HCT116 (cell line): ENCODE measurements around the gene PTTG1IP. TPM values are rescaled to one million over a fixed set of nuclear protein-coding genes. Genes with fewer than 3 reads are reported as not detected.

Experiments
- ATAC-seq: fragments of 200-7000 bp; cut with Tn5 transposase; 2 replicates; pipeline ENCODE4 v1.9.1; 2020; ENCODE audit warnings: mild to moderate bottlenecking, moderate library complexity
- BruUV-seq: library from RNA; stranded (reverse); fragments of 400-500 nt; replicated peaks from 2 replicates; lab custom pipeline; 2021; lab: Mats Ljungman, UMichigan
- CTCF ChIA-PET: fragments of 300-600 bp; sonication (Branson Sonifier 250); formaldehyde crosslinking; loops from one replicate; lab custom pipeline; 2021; ENCODE audit warnings: antibody characterized with exemption; lab: Charles Lee
- POLR2A ChIA-PET: fragments of 300-600, 350-600 bp; sonication (Branson Sonifier 250); formaldehyde crosslinking; loops from one replicate; lab custom pipeline; 2021; ENCODE audit warnings: antibody characterized with exemption; lab: Charles Lee
- RAD21 ChIA-PET, 2 experiments: fragments of 300-600 bp; sonication (Branson Sonifier 250); formaldehyde crosslinking; loops; one replicate each; lab custom pipeline; 2023; ENCODE audit warnings: low total read pairs in 2 of 2; ENCODE audit not compliant: uncharacterized antibody in 2 of 2, unreplicated experiment in 2 of 2, low non-redundant PET in 1 of 2; lab: Charles Lee
- DNase-seq: peaks from one replicate; pipeline ENCODE4 v3.0.0-alpha.2; 2010; ENCODE audit warnings: low read depth, low spot score
- H2AFZ ChIP-seq: fragments of 200-600 bp; shearing (Covaris generic), sonication (generic); 2 replicates; pipeline ENCODE4 v1.6.1; 2017; ENCODE audit warnings: low read depth, mixed run types, mixed read lengths, antibody characterized with exemption, low read length; ENCODE audit not compliant: poor library complexity, severe bottlenecking
- H3K27ac ChIP-seq: 2 replicates; pipeline ENCODE4 v1.5.1; 2012; ENCODE audit warnings: low read depth, low read length
- H3K27me3 ChIP-seq: fragments of 200-600 bp; sonication (generic); 2 replicates; pipeline ENCODE4 v1.6.1; 2016; ENCODE audit warnings: mixed run types, low read length, mixed read lengths; ENCODE audit not compliant: insufficient read depth
- H3K36me3 ChIP-seq, 2 experiments: fragments of 200-500 bp in 1 of 2; fragments of 200-600 bp in 1 of 2; sonication (Bioruptor generic) in 1 of 2; sonication (generic) in 1 of 2; 2 replicates each; pipeline versions ENCODE4 v1.5.1 to v1.6.1; 2014 to 2016; ENCODE audit warnings: low read length in 2 of 2, inconsistent platforms in 1 of 2, mixed read lengths in 1 of 2, mixed run types in 1 of 2; ENCODE audit not compliant: insufficient read depth in 2 of 2, control insufficient read depth in 1 of 2
- H3K4me1 ChIP-seq, 2 experiments: fragments of 200-600 bp in 1 of 2; sonication (generic) in 1 of 2; 2 replicates each; pipeline versions ENCODE4 v1.5.1 to v1.6.1; 2012 to 2017; ENCODE audit warnings: low read length in 2 of 2, inconsistent platforms in 1 of 2, mild to moderate bottlenecking in 1 of 2, mixed read lengths in 1 of 2, mixed run types in 1 of 2, moderate library complexity in 1 of 2; ENCODE audit not compliant: insufficient read depth in 2 of 2, control insufficient read depth in 1 of 2
- H3K4me2 ChIP-seq: fragments of 200-600 bp; sonication (generic); 2 replicates; pipeline ENCODE4 v1.6.1; 2017; ENCODE audit warnings: mixed run types, low read length, mixed read lengths
- H3K4me3 ChIP-seq, 2 experiments: fragments of 200-600 bp in 1 of 2; sonication (generic) in 1 of 2; replicated peaks in 1 of 2; 2 replicates each; pipeline ENCODE4 v1.5.1; 2011 to 2016; ENCODE audit warnings: low read length in 2 of 2, control low read depth in 1 of 2, low read depth in 1 of 2, mild to moderate bottlenecking in 1 of 2, mixed read lengths in 1 of 2, mixed run types in 1 of 2
- H3K79me2 ChIP-seq: fragments of 200-600 bp; sonication (generic); 2 replicates; pipeline ENCODE4 v1.6.1; 2017; ENCODE audit warnings: mild to moderate bottlenecking, mixed run types, low read length, moderate library complexity, mixed read lengths; ENCODE audit not compliant: insufficient read depth
- H3K9ac ChIP-seq: fragments of 200-600 bp; sonication (generic); 2 replicates; pipeline ENCODE4 v1.6.1; 2016; ENCODE audit warnings: low read length, mixed read lengths
- H3K9me2 ChIP-seq: fragments of 200-600 bp; sonication (generic), shearing (Covaris generic); 2 replicates; pipeline ENCODE4 v1.6.1; 2017; ENCODE audit warnings: mixed run types, mild to moderate bottlenecking, moderate library complexity; ENCODE audit not compliant: insufficient read depth
- H3K9me3 ChIP-seq, 2 experiments: fragments of 200-500 bp in 1 of 2; fragments of 200-600 bp in 1 of 2; sonication (Bioruptor generic) in 1 of 2; sonication (generic) in 1 of 2; 2 replicates each; pipeline ENCODE4 v1.6.1; 2014 to 2017; ENCODE audit warnings: low read length in 2 of 2, mixed read lengths in 2 of 2, inconsistent platforms in 1 of 2, low read depth in 1 of 2, mild to moderate bottlenecking in 1 of 2, mixed run types in 1 of 2, moderate library complexity in 1 of 2; ENCODE audit not compliant: control insufficient read depth in 1 of 2, insufficient read depth in 1 of 2
- H4K20me1 ChIP-seq: fragments of 200-600 bp; sonication (generic), shearing (Covaris generic); 2 replicates; pipeline ENCODE4 v1.6.1; 2017; ENCODE audit warnings: mixed run types, mild to moderate bottlenecking, moderate library complexity; ENCODE audit not compliant: insufficient read depth
- ATF3 ChIP-seq: IDR thresholded peaks from 2 replicates; pipeline ENCODE4 v1.6.1; 2012
- CBX3 ChIP-seq: IDR thresholded peaks from 2 replicates; pipeline ENCODE4 v1.6.1; 2012; ENCODE audit warnings: low read depth
- CTCF ChIP-seq, 3 experiments: fragments of 200-600 bp in 1 of 3; sonication (generic) in 1 of 3; IDR thresholded peaks in 2 of 3; conservative IDR thresholded peaks in 1 of 3; 2 replicates each; pipeline ENCODE4 v1.5.1; 2012 to 2017; ENCODE audit warnings: low read depth in 2 of 3, low read length in 2 of 3, antibody characterized with exemption in 1 of 3, borderline replicate concordance in 1 of 3, control low read depth in 1 of 3, mild to moderate bottlenecking in 1 of 3, mixed read lengths in 1 of 3, mixed run types in 1 of 3, moderate library complexity in 1 of 3; ENCODE audit not compliant: insufficient read depth in 1 of 3
- EGR1 ChIP-seq: IDR thresholded peaks from 2 replicates; pipeline ENCODE4 v1.6.1; 2012; ENCODE audit warnings: low read depth
- ELF1 ChIP-seq: IDR thresholded peaks from 2 replicates; pipeline ENCODE4 v1.6.1; 2012; ENCODE audit warnings: low read depth, borderline replicate concordance
- EZH2 ChIP-seq: fragments of 200-600 bp; sonication (generic); IDR thresholded peaks from 2 replicates; pipeline ENCODE4 v1.6.1; 2017; ENCODE audit warnings: antibody characterized with exemption, mixed run types
- FOSL1 ChIP-seq: IDR thresholded peaks from 2 replicates; pipeline ENCODE4 v1.6.1; 2012; ENCODE audit warnings: low read depth
- POLR2AphosphoS5 ChIP-seq: IDR thresholded peaks from 2 replicates; pipeline ENCODE4 v1.6.1; 2011; ENCODE audit warnings: mild to moderate bottlenecking, low read depth, low read length, moderate library complexity
- RAD21 ChIP-seq: IDR thresholded peaks from 2 replicates; pipeline ENCODE4 v1.6.1; 2012; ENCODE audit warnings: low read depth, mild to moderate bottlenecking
- SIN3A ChIP-seq: IDR thresholded peaks from 2 replicates; pipeline ENCODE4 v1.6.1; 2012; ENCODE audit warnings: low read depth
- SP1 ChIP-seq: IDR thresholded peaks from 2 replicates; pipeline ENCODE4 v1.6.1; 2012; ENCODE audit warnings: low read depth
- SRF ChIP-seq: IDR thresholded peaks from 2 replicates; pipeline ENCODE4 v1.6.1; 2012; ENCODE audit warnings: low read depth
- TCF7L2 ChIP-seq: IDR thresholded peaks from 2 replicates; pipeline ENCODE4 v1.7.0; 2011; ENCODE audit warnings: borderline replicate concordance, inconsistent platforms; ENCODE audit not compliant: insufficient read depth, insufficient read length; ENCODE audit errors: extremely low read depth
- YY1 ChIP-seq: IDR thresholded peaks from 2 replicates; pipeline ENCODE4 v1.6.1; 2011; ENCODE audit warnings: low read length, low read depth, moderate library complexity, mild to moderate bottlenecking; ENCODE audit not compliant: insufficient replicate concordance; ENCODE audit errors: extremely low read depth
- intact Hi-C: fragments of 100-400 bp; cut with micrococcal nuclease; formaldehyde crosslinking; loops from 2 replicates; pipeline ENCODE4 v1.10.0; 2022
- total RNA-seq: library from RNA; stranded (reverse); gene quantifications from one replicate; pipeline ENCODE4 v1.2.1, GENCODE V29; 2021; ENCODE audit not compliant: unreplicated experiment
- TF ChIP-seq, protein P1 (sequence below): IDR thresholded peaks from 2 replicates; pipeline ENCODE4 v1.6.1; 2011; ENCODE audit warnings: mild to moderate bottlenecking, low read length, moderate library complexity; ENCODE audit not compliant: insufficient replicate concordance; ENCODE audit errors: extremely low read depth

Gene PTTG1IP
- total RNA-seq, 1 experiment from 2014 or later = 83.4 TPM

DNA sequence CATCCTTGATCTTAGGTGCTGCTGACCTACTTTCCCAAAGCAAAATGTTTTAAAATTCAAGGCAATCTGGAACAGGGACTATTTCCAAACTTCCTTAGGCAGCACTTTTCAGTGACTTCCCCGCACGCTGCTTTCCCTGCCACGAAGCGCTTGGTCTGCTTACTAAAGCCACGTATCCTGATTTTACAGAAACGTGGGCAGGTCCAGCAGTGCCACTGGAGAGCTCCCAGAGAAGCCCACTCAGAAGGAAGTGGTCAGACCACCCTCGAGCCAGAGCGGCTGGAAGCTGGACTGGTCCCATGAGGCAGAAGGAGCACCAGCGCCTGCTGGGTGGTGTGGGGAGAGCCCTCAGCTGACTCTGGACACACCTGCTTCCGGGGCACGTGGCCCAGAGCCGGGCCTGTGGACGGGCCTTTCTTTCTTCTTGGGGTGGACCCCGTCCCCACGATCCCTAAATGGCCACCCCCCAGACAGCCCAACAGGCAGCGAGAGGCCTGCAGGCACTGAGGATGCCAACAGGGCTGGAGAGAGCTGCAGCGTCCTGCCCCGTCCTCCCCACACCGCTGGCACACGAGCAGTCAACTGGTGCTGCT, 23.2 kb downstream of the PTTG1IP start:
- ChIA-PET CTCF (no interaction called here), RAD21 (no interaction called here)
- intact Hi-C loops = no loop called here
- Histone ChIP-seq H3K9me3 (no peaks in the 10 kb centered on the region), H3K27ac (no peak overlapping the region), H4K20me1 (no peaks in the 10 kb centered on the region), H3K36me3 (peaks cover 17 to 33% of the 10 kb centered on the region in 2 experiments; a peak in 3 of 4 replicates), H3K9me2 (no peaks in the 10 kb centered on the region), H3K4me2 (no peak overlapping the region), H3K9ac (no peak overlapping the region), H2AFZ (no peak overlapping the region), H3K27me3 (no peaks in the 10 kb centered on the region)
- no TSS peak for BruUV-seq
- no peak for DNase-seq
- TF ChIP-seq FOSL1 = no peak
- TF ChIP-seq YY1 = no peak
- TF ChIP-seq, all 23 proteins: peak for 0
- H3K4me1 ChIP-seq = peaks cover 10 to 16% of the 10 kb centered on the region in 2 experiments; a peak in 3 of 4 replicates
- peaks cover 15% of the 10 kb centered on the region; the same call in 1 of the 2 replicates for H3K79me2 ChIP-seq
- no peak overlapping the region for H3K4me3 ChIP-seq
- POLR2A ChIA-PET = no interaction called here
- ATAC-seq = no peak

DNA sequence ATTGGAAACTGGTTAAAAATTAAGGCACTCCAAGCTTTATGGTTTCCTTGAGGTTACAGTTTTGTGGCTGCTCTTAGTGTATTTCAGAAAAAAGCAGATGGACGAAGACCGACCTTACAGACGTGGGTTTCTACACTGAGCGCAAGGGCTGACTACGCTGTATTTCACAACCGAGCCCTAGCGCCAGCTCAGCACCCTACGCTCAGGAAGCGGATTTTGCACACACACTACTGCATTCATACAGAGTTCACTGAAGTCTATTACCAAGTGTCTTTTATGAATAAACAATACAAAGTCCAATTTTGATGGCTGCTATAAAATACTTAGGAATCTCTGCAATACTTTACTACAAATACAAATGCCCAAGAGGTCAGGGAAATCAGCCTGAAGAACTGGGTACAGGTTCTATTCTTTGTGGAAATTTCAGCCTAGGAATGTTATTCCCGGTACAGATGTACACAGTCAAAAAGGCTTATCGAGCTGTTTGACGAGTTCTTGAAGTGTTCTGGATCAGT, 23.8 kb downstream of the PTTG1IP start:
- ChIA-PET CTCF (no interaction called here), RAD21 (no interaction called here), POLR2A (no interaction called here)
- intact Hi-C loops = no loop called here
- Histone ChIP-seq H2AFZ (no peak overlapping the region), H3K36me3 (peaks cover 17 to 27% of the 10 kb centered on the region in 2 experiments; a peak in 3 of 4 replicates), H3K27ac (no peak overlapping the region), H3K27me3 (no peaks in the 10 kb centered on the region), H3K9me3 (no peaks in the 10 kb centered on the region), H3K4me2 (no peak overlapping the region), H3K79me2 (peaks cover 15% of the 10 kb centered on the region; the same call in 1 of the 2 replicates), H3K4me1 (peaks cover 10 to 17% of the 10 kb centered on the region in 2 experiments; a peak in 3 of 4 replicates), H4K20me1 (no peaks in the 10 kb centered on the region), H3K4me3 (no peak overlapping the region), H3K9ac (no peak overlapping the region), H3K9me2 (no peaks in the 10 kb centered on the region)
- TF ChIP-seq POLR2AphosphoS5 (no peak), SIN3A (no peak), CTCF (IDR thresholded peaks at IDR 0.05 in 2 of 3, conservative IDR thresholded peaks at IDR 0.05 in 1 of 3; ENCODE audit: borderline replicate concordance in 1 of 3, insufficient read depth in 1 of 3, low read depth in 2 of 3, low read length in 2 of 3) (no peak), YY1 (no peak), SRF (no peak), ATF3 (no peak), RAD21 (no peak), SP1 (no peak), ELF1 (no peak), FOSL1 (no peak), TCF7L2 (no peak), EZH2 (no peak), EGR1 (no peak), CBX3 (no peak)
- TF ChIP-seq, protein P1, sequence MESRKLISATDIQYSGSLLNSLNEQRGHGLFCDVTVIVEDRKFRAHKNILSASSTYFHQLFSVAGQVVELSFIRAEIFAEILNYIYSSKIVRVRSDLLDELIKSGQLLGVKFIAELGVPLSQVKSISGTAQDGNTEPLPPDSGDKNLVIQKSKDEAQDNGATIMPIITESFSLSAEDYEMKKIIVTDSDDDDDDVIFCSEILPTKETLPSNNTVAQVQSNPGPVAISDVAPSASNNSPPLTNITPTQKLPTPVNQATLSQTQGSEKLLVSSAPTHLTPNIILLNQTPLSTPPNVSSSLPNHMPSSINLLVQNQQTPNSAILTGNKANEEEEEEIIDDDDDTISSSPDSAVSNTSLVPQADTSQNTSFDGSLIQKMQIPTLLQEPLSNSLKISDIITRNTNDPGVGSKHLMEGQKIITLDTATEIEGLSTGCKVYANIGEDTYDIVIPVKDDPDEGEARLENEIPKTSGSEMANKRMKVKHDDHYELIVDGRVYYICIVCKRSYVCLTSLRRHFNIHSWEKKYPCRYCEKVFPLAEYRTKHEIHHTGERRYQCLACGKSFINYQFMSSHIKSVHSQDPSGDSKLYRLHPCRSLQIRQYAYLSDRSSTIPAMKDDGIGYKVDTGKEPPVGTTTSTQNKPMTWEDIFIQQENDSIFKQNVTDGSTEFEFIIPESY = no peak
- ATAC-seq = no peak
- TSS peak; percentile 35 for BruUV-seq
- no peak for DNase-seq
